GM19099 (cell line): ENCODE measurements around the gene MEIS3.

Source experiments
- POLR2A ChIP-seq: IDR thresholded peaks from 3 replicates; pipeline ENCODE4 v1.6.1; 2011; ENCODE audit warnings: low read depth; ENCODE audit not compliant: insufficient read length; ENCODE audit errors: extremely low read depth

Gene MEIS3

DNA sequence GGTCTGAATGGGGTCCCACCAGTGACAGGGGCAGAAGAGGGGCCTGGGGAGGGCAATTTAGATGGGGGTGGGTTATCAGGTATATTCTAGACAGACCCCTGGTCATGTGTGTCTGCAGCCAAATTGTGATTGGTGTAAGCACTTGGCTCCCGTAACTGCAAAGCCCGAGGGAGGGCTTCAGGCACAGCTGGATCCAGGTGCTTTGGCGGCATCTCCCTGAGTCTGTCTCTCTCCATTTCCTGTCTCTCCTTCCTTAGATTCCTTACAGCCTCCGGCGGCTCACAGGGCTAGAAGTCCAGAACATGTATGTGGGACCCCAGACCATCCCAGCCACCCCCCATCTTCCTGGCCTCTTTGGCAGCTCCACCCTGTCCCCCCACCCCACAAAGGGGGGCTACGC is 38.8 kb downstream of the MEIS3 start:
- no peak for TF ChIP-seq POLR2A

DNA sequence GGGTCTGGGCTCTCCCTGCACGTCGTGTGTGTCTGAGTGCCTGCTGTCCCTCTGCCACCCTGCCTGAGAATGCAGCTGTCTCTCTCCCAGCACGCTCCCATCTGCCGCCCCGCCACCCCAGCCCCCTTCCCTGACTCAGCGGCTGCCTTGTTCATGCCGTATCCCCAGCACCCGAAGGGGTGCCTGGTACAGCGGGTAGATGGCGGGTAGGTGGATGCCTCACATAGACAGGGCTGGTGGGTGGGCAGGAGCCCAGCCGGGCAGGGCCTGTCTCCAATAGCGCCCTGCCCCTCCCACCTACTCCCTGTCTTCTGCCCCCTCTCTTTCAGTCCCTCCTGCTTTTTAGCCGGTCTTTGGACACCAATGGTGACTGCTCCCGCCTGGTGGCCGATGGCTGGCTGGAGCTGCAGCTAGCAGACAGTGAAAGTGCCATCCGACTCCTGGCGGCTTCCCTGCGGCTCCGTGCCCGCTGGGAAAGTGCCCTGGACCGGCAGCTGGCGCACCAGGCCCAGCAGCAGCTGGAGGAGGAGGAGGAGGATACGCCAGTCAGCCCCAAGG is 39.9 kb downstream of the MEIS3 start:
- TF ChIP-seq POLR2A: no peak

DNA sequence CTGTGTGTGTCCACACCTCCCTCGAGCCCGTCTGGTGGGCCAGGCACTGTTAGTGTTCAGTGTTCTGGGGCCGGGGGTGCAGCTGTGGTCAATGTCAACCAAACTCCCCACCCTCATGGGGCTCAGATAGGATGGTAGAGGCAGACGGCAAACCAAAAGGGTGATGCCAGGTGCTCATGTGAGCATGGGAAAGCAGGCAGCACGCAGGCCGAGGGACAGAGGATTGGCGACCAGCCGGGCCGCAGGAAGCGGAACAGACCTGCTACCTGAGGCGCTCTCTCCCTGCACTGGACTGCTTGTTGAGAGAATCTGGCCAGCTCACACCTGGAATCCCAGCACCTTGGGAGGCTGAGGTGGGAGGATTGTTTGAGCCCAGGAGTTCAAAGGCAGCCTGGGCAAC is 41.1 kb downstream of the MEIS3 start:
- TF ChIP-seq POLR2A: no peak

DNA sequence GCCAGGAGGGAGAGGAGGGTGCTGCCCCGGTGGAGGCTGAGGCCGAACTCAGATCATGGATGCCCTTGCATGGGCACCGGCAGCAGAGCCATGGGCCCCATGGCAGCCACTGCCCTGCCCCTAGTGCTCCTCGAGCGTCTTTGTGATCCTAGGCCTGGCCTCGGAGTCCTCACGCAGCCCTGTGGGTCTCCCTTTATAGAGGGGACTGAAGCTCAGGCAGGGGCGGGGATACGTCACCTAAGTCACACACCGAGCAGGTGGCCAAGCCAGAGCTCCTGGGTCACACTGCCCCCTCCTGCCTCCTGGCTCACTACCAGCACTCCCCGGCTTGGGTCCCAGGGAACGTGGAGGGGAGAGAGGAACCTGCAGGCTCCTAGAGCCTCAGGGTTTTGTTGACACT is 41.5 kb downstream of the MEIS3 start:
- no peak for TF ChIP-seq POLR2A

DNA sequence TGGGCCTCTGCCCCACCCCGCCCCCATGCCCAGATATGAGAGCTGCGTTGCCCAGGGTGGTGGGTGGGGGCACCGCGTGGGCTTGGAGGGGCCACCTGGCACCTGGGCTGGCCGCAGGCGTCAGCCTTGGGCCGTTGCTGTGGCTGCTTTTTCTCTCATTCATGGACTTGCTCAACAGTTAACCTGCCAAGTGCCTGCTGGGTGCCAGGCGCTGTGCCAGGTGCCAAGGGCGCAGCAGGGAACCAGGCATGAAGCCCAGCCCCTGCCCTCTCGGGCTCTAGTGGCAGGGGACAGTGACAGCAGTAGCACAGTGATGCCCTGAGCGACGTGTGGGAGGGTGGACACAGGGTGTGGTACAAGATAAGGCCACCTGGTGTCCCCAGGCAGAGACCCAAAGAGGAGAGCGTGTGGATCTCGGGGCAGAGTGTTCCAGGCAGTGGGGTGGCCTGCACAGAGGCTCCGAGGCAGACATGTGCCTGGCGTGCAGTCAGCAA is 42.1 kb downstream of the MEIS3 start:
- no peak for TF ChIP-seq POLR2A

DNA sequence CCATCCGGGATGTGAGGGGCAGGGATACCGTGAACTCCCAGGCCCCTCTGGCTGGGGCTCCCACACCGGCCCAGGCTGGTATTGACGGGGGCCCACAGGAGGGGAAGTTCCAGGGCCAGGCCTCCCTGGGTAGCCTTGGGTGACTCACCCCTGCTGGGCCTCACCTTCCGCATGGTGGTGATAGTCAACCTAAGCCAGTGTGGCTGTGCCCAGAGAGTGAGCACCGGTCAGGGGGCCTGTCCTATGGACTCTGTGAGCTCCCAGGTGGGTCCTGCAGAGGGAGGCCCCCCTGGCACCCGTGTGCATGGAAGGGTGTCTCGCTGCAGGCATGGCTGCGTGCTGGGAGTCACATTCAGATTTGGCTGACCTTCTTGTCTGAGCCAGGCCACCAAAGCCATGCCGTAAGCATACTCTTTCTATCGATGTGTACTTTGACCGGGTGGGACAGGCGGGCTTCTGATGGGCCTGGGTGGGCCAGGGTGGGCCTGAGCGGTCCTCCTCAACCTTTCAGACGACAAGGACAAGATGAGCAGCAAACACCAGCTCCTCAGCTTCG is 42.7 kb downstream of the MEIS3 start:
- TF ChIP-seq POLR2A: no peak

DNA sequence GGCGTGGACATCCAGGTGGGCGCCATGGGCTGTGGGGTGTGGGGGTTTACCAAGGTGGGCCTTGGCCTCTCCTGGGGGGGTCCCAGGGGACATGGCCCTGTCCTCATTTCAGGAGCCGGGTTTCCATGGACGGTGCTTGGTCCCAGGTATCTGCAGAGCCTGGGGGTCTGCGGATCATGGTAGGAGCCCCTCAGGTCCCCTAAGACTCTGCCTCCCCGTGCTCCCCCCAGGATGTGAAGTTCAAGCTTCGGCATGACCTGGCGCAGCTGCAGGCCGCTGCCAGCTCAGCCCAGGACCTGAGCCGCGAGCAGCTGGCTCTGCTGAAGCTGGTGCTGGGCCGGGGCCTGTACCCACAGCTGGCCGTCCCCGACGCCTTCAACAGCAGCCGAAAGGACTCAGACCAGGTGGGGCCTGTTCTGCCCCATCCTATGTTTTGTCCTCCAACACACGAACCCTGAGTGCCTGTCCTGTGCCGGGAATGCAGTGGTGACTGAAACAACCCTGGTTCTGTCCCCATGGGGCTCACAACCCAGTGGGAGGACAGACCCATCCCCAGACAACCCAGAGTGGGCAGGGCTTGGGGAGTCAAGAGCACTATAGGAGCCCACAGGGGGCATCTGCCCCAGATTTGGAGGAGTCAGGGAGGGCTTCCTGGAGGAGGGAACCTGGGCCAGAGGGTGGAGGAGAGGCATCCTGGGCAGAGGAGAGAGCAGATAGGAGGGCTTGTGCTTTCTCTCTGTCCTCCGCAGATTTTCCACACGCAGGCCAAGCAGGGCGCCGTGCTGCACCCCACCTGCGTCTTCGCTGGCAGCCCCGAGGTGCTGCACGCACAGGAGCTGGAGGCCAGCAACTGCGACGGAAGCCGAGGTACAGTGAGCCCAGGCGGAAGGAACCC is 43.4 kb downstream of the MEIS3 start:
- TF ChIP-seq POLR2A: no peak

DNA sequence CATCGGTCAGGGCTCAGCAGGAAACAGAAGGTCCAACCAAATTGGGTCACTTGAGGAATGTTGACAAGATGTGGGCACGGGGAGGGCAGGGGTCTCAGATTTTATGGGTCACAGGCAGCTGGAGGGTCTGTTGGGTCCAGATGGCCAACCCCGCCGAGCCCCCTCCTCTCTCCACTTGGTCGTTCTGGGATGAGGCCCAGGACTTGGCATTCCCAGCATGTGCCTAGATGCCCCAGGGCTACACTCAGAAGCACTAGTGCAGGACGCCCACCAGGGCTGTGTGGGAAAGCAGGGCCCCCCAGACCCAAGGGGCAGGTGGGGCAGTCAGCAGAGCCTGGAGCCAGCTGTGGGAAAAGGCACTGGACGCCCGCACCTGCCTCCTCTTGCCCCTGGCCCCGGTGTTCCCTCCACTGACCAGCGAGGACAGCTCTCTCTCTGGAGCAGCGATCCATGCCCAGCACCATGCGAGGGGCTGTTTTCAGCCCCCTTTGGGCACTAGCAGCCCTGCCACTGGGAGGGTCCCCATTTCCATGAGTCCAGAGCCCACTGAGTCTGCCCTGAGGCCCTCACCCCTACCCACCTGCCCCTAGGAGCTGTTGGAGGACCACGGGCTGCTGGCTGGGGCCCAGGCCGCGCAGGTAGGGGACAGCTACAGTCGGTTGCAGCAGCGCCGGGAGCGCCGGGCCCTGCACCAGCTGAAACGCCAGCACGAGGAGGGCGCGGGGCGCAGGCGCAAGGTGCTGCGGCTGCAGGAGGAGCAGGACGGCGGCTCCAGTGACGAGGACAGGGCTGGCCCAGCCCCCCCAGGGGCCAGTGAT is 44.2 kb downstream of the MEIS3 start:
- TF ChIP-seq POLR2A: no peak

DNA sequence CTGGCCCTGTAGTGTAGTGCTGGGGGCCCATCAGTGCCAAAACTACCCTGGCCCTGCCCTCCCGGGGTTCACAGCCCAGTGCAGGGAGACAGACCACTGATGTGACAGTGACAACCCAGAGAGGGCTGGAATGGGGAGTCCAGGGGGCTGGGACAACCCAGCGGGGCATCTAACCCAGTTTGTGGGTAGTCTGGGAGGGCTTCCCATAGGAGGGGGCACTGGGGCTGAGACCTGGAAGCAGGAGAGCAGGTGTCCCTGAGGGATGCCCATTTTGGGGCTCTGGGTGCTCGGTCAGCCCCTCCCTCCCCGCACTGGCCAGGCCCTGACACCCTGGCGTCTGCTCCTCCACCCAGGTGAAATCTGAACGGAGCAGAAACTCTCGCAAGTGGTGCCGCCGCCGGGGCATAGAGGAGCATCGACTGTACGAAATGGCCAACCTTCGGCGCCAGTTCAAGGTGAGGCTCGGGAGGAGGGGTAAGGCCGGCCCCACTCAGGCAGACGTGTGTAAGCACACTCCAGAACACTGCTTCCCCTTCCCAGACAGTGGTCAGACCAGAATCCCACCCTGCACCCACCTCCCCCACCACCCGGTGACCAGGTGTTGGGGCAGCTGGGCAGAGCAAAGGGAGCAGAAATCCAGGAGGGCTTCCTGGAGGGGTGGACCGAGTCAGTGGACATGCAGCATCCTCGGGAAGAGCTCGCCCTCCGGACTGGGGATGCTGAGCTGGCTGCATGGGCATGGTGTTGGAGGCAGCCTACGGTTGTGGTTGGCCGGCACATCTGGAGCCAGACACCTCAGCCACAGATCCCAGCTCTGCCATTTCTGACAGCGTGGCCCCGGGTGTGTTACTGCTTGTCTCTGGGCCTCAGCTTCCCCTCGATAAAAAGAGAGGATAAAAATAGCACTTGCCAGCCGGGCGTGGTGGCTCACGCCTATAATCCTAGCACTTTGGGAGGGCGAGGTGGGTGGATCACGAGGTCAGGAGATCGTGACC is 45.8 kb downstream of the MEIS3 start:
- TF ChIP-seq POLR2A: no peak

DNA sequence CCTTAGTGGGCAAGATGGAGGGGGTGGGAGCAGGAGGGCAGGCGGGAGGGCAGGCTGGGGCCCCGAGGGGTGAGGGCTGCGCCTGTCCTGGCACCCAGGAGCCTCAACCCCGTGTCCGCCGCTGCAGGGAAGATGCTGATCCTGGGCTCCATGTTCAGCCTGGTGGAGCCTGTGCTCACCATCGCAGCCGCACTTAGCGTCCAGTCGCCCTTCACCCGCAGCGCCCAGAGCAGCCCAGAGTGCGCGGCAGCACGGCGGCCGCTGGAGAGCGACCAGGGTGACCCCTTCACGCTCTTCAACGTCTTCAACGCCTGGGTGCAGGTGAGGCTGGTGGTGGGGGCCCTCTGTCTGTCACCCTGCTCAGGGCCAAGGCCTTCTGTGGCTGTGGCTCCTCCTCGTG is 46.7 kb downstream of the MEIS3 start:
- no peak for TF ChIP-seq POLR2A

DNA sequence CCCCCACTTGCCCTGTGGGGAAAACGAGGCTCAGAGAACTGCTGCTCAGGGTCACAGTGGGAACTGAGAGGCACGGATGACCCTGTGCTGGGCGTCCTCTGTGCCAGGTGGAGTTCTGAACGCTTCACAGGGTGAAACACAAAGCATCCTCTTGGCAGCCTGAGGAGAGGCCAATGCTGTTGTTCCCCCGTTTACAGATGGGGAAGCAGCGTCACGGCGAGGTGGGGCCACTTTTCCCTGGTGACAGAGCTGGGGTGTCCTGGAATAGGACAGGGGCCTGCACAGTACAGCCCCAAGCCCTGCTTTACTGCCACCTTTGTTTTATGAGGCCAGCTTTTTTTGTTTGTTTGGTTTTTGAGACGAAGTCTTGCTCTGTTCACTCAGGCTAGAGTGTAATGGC is 48.1 kb downstream of the MEIS3 start:
- no peak for TF ChIP-seq POLR2A

DNA sequence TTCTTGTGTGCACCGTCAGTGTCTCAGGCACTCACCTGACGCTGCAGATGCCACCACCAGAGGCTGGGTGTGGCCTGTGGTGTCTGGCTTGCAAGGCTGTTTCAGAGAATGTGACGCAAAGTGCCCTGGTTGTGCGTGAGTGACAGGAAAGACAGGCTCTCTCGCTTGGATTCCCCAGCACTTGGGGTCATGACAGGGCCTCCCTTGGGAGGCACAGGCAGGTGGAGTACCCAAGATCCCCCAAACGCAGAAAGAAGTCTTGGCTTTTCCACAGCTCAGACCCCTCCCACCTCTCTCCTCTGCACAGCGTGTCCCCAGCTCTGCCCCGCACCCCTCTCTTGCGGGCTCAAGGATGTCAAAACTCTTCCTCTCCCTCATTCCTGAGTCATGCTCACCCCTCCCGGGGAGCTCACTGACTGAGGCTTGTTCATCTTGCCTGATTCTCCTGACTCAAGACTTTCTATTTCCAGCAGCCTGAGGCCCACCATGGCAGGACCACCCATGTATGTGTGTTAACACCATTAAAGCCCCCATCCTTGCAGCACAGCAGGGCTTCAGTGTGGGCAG is 49.2 kb downstream of the MEIS3 start:
- TF ChIP-seq POLR2A: no peak

DNA sequence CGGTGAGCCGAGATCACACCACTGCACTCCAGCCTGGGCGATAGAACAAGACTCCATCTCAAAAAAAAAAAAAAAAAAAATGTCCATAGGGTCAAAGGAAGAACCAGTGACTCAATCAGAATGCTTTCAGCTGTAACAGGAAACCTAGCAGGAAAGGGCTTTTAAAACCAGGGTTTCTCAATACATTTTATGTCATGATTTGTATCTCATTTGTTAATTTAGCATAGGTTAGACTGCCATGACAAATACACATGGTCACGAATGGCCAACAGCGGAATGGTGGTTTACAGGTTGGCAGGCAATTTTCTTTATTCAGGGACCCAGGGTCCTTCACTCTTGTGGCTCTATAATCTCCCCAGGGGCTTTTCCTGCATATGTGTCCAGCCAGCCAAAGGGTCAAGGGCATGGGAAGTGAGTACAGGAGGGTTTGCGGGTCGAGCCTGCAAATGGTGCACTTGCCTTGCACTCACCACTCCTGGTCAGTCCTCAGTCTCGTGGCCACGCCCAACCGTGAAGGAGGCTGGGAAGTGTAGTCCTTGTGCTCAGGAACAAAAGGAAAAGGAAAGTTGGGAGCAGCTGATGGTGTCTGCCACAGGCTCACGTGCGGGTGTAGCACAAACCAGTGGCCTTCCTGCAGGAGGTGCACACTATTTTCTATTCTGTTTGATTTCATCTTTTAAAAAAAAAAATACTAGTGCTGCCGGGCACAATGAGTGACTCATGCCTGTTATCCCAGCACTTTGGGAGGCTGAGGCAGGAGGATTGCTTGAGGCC is 55.4 kb downstream of the MEIS3 start:
- no peak for TF ChIP-seq POLR2A
